Keratinocyte (primary cell): ENCODE measurements around the gene ANKRD16.

Experiments used
- CTCF ChIP-seq, 3 experiments: IDR thresholded peaks in 1 of 3; conservative IDR thresholded peaks in 1 of 3; optimal IDR thresholded peaks in 1 of 3; 2 replicates in 2 of 3; 3 replicates in 1 of 3; pipeline versions ENCODE3 to v1.5.1; 2011; ENCODE audit warnings: low read length in 3 of 3, mild to moderate bottlenecking in 3 of 3, moderate library complexity in 2 of 3, control low read depth in 1 of 3, inconsistent platforms in 1 of 3; ENCODE audit not compliant: insufficient read depth in 2 of 3; ENCODE audit errors: extremely low read depth in 1 of 3
- EZH2 ChIP-seq: IDR thresholded peaks from one replicate; pipeline ENCODE4 v1.6.1; 2012; ENCODE audit warnings: inconsistent platforms, mild to moderate bottlenecking, low read length, moderate library complexity

DNA sequence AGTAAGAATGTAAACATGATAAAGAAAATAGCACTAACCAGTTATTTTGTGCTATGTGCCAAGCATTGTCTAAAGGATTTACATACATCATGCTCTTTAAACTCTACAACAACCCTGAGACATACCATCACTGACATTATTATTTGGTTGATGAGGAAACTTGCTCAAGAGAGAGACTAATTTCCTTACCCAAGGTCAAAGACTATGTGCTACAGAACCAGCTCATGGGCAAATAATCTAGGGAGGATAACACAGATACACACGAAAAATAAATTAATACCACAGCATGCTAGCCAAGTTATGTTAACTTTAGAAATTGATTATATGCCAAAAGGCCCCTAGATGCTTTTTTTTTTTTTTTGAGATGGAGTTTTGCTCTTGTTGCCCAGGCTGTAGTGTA is 2.7 kb downstream of the ANKRD16 start:
- TF ChIP-seq EZH2 (no peak), CTCF (optimal IDR thresholded peaks at IDR 0.05 in 1 of 3, IDR thresholded peaks at IDR 0.05 in 1 of 3, conservative IDR thresholded peaks at IDR 0.05 in 1 of 3; ENCODE audit: extremely low read depth in 1 of 3, insufficient read depth in 2 of 3, low read length in 3 of 3) (no peak)
